Measurements from ENCODE around the gene EMC6. TPM values are rescaled to one million over a fixed set of nuclear protein-coding genes. Genes with fewer than 3 reads are reported as not detected.
A peak's percentile ranks its signal among the peaks of the same experiment; 100 is the strongest.

Gene EMC6
- total RNA-seq, 1 donor from 2014 or later = 43.0 TPM

GRCh38 chr17:3675886-3676285 lies 7.3 kb downstream of the EMC6 start:
- DNase-seq (ENCODE audit: low spot score) = no peak
- Mint-ChIP-seq H3K4me1 (ENCODE audit: unreplicated experiment) (no peaks in the 10 kb centered on the region), H3K4me3 (ENCODE audit: unreplicated experiment) (no peak overlapping the region), H3K9me3 (ENCODE audit: unreplicated experiment) (no peaks in the 10 kb centered on the region), H3K36me3 (ENCODE audit: low read depth, unreplicated experiment) (no peaks in the 10 kb centered on the region), H3K27ac (ENCODE audit: unreplicated experiment) (peak overlapping the region; percentile 9), H3K27me3 (ENCODE audit: unreplicated experiment) (peaks cover 2% of the 10 kb centered on the region)
- TF ChIP-seq CTCF (IDR thresholded peaks at IDR 0.05; ENCODE audit: unreplicated experiment) = no peak

GRCh38 chr17:3678095-3678820 lies 9.6 kb downstream of the EMC6 start:
- no peak for DNase-seq (ENCODE audit: low spot score)
- Mint-ChIP-seq H3K4me1 (ENCODE audit: unreplicated experiment) (no peaks in the 10 kb centered on the region), H3K27me3 (ENCODE audit: unreplicated experiment) (peaks cover 3% of the 10 kb centered on the region), H3K4me3 (ENCODE audit: unreplicated experiment) (no peak overlapping the region), H3K27ac (ENCODE audit: unreplicated experiment) (no peak overlapping the region), H3K36me3 (ENCODE audit: low read depth, unreplicated experiment) (no peaks in the 10 kb centered on the region), H3K9me3 (ENCODE audit: unreplicated experiment) (no peaks in the 10 kb centered on the region)
- TF ChIP-seq CTCF (IDR thresholded peaks at IDR 0.05; ENCODE audit: unreplicated experiment) = no peak

- Mint-ChIP-seq H3K9me3 (ENCODE audit: unreplicated experiment) (no peaks in the 10 kb centered on the region), H3K27ac (ENCODE audit: unreplicated experiment) (no peak overlapping the region), H3K4me3 (ENCODE audit: unreplicated experiment) (no peak overlapping the region), H3K4me1 (ENCODE audit: unreplicated experiment) (no peaks in the 10 kb centered on the region), H3K36me3 (ENCODE audit: low read depth, unreplicated experiment) (no peaks in the 10 kb centered on the region), H3K27me3 (ENCODE audit: unreplicated experiment) (peaks cover 3% of the 10 kb centered on the region)
- no peak for DNase-seq (ENCODE audit: low spot score)
- TF ChIP-seq CTCF (IDR thresholded peaks at IDR 0.05; ENCODE audit: unreplicated experiment) = no peak
These were observed 10.4 kb downstream of the EMC6 start for GRCh38 chr17:3678821-3679530.

DNA sequence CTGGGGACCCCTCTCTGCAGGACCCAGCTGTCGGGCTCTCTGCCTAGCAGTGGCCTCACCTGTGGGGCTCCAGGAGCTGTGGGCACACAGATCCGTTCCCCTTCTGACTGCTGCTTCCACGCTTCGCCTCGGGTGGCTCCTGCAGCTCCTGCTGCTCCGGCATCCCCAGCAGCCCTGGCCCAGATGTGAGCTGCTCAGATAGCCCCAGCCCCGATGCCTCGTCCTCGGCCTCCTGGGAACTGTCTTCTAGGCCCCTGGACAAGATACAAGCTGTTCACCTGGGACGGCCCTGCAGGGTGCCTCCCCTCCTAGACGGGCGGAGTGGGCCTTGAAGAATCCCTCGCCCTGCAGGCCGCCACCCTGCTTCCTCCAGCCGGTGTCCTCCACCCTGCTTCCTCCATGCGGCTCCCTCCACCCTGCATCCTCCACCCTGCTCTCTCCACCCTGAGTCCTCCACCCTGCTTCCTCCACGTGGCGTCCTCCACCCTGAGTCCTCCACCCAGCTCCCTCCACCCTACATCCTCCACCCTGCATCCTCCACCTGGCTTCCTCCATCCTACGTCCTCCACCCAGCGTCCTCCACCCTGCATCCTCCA lies 11.0 kb downstream of the EMC6 start:
- no peak overlapping the region for H3K27ac Mint-ChIP-seq (ENCODE audit: unreplicated experiment)
- no peaks in the 10 kb centered on the region for H3K9me3 Mint-ChIP-seq (ENCODE audit: unreplicated experiment)
- H3K4me3 Mint-ChIP-seq (ENCODE audit: unreplicated experiment) = no peak overlapping the region
- H3K4me1 Mint-ChIP-seq (ENCODE audit: unreplicated experiment) = no peaks in the 10 kb centered on the region
- DNase-seq (ENCODE audit: low spot score) = no peak
- TF ChIP-seq CTCF (IDR thresholded peaks at IDR 0.05; ENCODE audit: unreplicated experiment) = no peak
- no peaks in the 10 kb centered on the region for H3K36me3 Mint-ChIP-seq (ENCODE audit: low read depth, unreplicated experiment)
- peaks cover 3% of the 10 kb centered on the region for H3K27me3 Mint-ChIP-seq (ENCODE audit: unreplicated experiment)

DNA sequence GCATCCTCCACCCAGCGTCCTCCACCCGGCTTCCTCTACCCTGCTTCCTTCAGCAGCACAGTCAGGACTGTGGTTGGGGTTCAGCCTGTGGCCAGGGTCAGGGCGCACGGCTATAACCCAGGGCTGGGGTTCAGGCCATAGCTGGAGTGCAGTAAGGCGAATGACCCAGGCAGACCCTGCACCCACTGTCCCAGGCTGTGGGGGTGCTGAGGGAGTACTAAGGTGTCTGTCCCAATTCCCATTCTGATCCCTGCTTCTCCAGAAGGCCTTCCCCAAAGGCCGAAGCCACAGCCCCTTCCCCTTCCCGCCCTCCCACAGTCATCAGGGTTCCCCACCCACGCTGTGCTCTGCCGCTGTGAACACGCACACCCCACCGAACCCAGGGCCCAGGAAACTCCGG lies 12.4 kb downstream of the EMC6 start:
- H3K4me1 Mint-ChIP-seq (ENCODE audit: unreplicated experiment) = no peaks in the 10 kb centered on the region
- no peak overlapping the region for H3K4me3 Mint-ChIP-seq (ENCODE audit: unreplicated experiment)
- DNase-seq (ENCODE audit: low spot score) = no peak
- no peak overlapping the region for H3K27ac Mint-ChIP-seq (ENCODE audit: unreplicated experiment)
- peaks cover 6% of the 10 kb centered on the region for H3K27me3 Mint-ChIP-seq (ENCODE audit: unreplicated experiment)
- H3K36me3 Mint-ChIP-seq (ENCODE audit: low read depth, unreplicated experiment) = no peaks in the 10 kb centered on the region
- no peaks in the 10 kb centered on the region for H3K9me3 Mint-ChIP-seq (ENCODE audit: unreplicated experiment)
- TF ChIP-seq CTCF (IDR thresholded peaks at IDR 0.05; ENCODE audit: unreplicated experiment) = no peak

All from endothelial cell (in vitro differentiated cells).